Lung (tissue), 12 donors: ENCODE data around the gene CARD6. TPM values are rescaled to one million over a fixed set of nuclear protein-coding genes. Genes with fewer than 3 reads are reported as not detected.

Experiments
- ATAC-seq: fragments of 200-7000 bp; cut with Tn5 transposase; one replicate; pipeline ENCODE4 v1.9.1; 2020; ENCODE audit warnings: moderate number of reproducible peaks; ENCODE audit not compliant: insufficient read depth, low FRiP score
- DNase-seq, 3 donors: peaks; one replicate each; pipeline ENCODE4 v3.0.0-alpha.2; 2013 to 2017
- H3K27ac ChIP-seq, 2 donors: one replicate each; pipeline ENCODE4 v1.5.1; 2013; ENCODE audit warnings: mild to moderate bottlenecking in 2 of 2, moderate library complexity in 2 of 2, control low read depth in 1 of 2, inconsistent platforms in 1 of 2, low read depth in 1 of 2, low read length in 1 of 2
- H3K27me3 ChIP-seq, 3 donors: one replicate each; pipeline ENCODE4 v1.5.1; 2013; ENCODE audit warnings: low read length in 2 of 3; ENCODE audit not compliant: control insufficient read depth in 3 of 3, insufficient read depth in 3 of 3
- H3K36me3 ChIP-seq, 4 donors: one replicate each; pipeline ENCODE4 v1.5.1; 2013; ENCODE audit warnings: low read length in 4 of 4, mild to moderate bottlenecking in 1 of 4, moderate library complexity in 1 of 4; ENCODE audit not compliant: control insufficient read depth in 4 of 4, insufficient read depth in 4 of 4
- H3K4me1 ChIP-seq, 5 donors: one replicate each; pipeline ENCODE4 v1.5.1; 2013; ENCODE audit warnings: low read length in 5 of 5, mild to moderate bottlenecking in 2 of 5, moderate library complexity in 1 of 5; ENCODE audit not compliant: control insufficient read depth in 5 of 5, insufficient read depth in 5 of 5
- H3K4me3 ChIP-seq: one replicate; pipeline ENCODE4 v1.5.1; 2013; ENCODE audit warnings: mild to moderate bottlenecking, control low read depth, moderate library complexity
- H3K9ac ChIP-seq, 2 donors: one replicate each; pipeline ENCODE4 v1.5.1; 2013; ENCODE audit warnings: low read length in 2 of 2, control low read depth in 1 of 2; ENCODE audit not compliant: insufficient read depth in 1 of 2
- H3K9me3 ChIP-seq, 4 donors: one replicate each; pipeline ENCODE4 v1.5.1; 2013; ENCODE audit warnings: low read length in 3 of 4, mild to moderate bottlenecking in 1 of 4, moderate library complexity in 1 of 4; ENCODE audit not compliant: control insufficient read depth in 4 of 4, insufficient read depth in 3 of 4
- CTCF ChIP-seq: IDR thresholded peaks from 2 replicates; pipeline ENCODE4 v1.5.1; 2012; ENCODE audit warnings: mild to moderate bottlenecking; ENCODE audit errors: control extremely low read depth, extremely low read depth
- WGBS, 2 donors: extraction: QIAGEN DNeasy Blood & Tissue Kit; methylation state at CpG; one replicate each; pipeline ENCODE4 v1.1.7; 2013; 5-methylcytosine and 5-hydroxymethylcytosine counted together
- polyA plus RNA-seq, 2 donors: library from polyadenylated mRNA; stranded (reverse); fragments of 200-250 nt; gene quantifications; one replicate each; pipeline ENCODE4 v1.2.1, GENCODE V29; 2013
- total RNA-seq, 2 donors: library from RNA; depleted of rRNA in 1 of 2; stranded (reverse); fragments of >200 nt in 1 of 2; gene quantifications; one replicate each; pipeline ENCODE4 v1.2.1, GENCODE V29; 2014 to 2021
- donor health status: control.
- donor health status: control.
- donor health status: Bipolar disorder and iron deficiency.
- donor health status: healthy.
- donor health status: DM: yes; HTN: yes; CAD: no.

CARD6 gene
- total and polyA plus RNA-seq, 4 donors, result 6.2 to 15.9 (median 12.7) TPM

- H3K4me1 ChIP-seq, result no peaks in the 10 kb centered on the region
- DNase-seq, result no peak
- no peak overlapping the region for H3K9ac ChIP-seq
- H3K4me3 ChIP-seq, result no peak overlapping the region
- no peaks in the 10 kb centered on the region for H3K27me3 ChIP-seq
- H3K9me3 ChIP-seq, result no peaks in the 10 kb centered on the region
- H3K27ac ChIP-seq, result no peak overlapping the region
- 92 to 94% methylated on average over 5 of the region's 5 CpGs for WGBS, 2 donors
- ATAC-seq, result no peak
- peaks cover 25 to 46% (median 33%) of the 10 kb centered on the region in 4 donors for H3K36me3 ChIP-seq
- no peak for TF ChIP-seq CTCF
Observed at GRCh38 chr5:40826489-40827187, 14.5 kb upstream of the CARD6 start.

GRCh38 chr5:40827188-40827977 lies 13.8 kb upstream of the CARD6 start:
- H3K9me3 ChIP-seq, result no peaks in the 10 kb centered on the region
- peaks cover 27 to 51% (median 39%) of the 10 kb centered on the region in 4 donors for H3K36me3 ChIP-seq
- H3K27ac ChIP-seq, result no peak overlapping the region
- no peak overlapping the region for H3K9ac ChIP-seq
- H3K4me3 ChIP-seq, result no peak overlapping the region
- H3K27me3 ChIP-seq, result no peaks in the 10 kb centered on the region
- no peaks in the 10 kb centered on the region for H3K4me1 ChIP-seq
- WGBS, 2 donors, result 90 to 93% methylated on average over 14 of the region's 14 CpGs
- ATAC-seq (no peak), DNase-seq (no peak)
- TF ChIP-seq CTCF, result no peak

GRCh38 chr5:40828021-40828631 lies 13.0 kb upstream of the CARD6 start:
- WGBS, 2 donors, result 87 to 88% methylated on average over 3 of the region's 3 CpGs
- no peak overlapping the region for H3K27ac ChIP-seq
- DNase-seq (no peak), ATAC-seq (no peak)
- no peaks in the 10 kb centered on the region for H3K27me3 ChIP-seq
- H3K36me3 ChIP-seq, result peaks cover 27 to 51% (median 45%) of the 10 kb centered on the region in 4 donors
- H3K4me3 ChIP-seq, result no peak overlapping the region
- H3K9ac ChIP-seq, result no peak overlapping the region
- H3K4me1 ChIP-seq, result peaks cover 0 to 6% (median under 1%) of the 10 kb centered on the region in 5 donors
- H3K9me3 ChIP-seq, result no peaks in the 10 kb centered on the region
- no peak for TF ChIP-seq CTCF
